ENCODE results near the gene SLC30A4. TPM values are rescaled to one million over a fixed set of nuclear protein-coding genes. Genes with fewer than 3 reads are reported as not detected.

SLC30A4 gene
- total RNA-seq, 2 donors from 2014 or later = 3.6 to 4.3 TPM

GRCh38 chr15:45435124-45435903, 87.2 kb downstream of the SLC30A4 start:
- no peak overlapping the region for H3K27ac Mint-ChIP-seq
- H3K4me3 Mint-ChIP-seq = no peak overlapping the region
- ATAC-seq (replicated peaks in 1 of 2) (no peak), DNase-seq (no peak)
- no peaks in the 10 kb centered on the region for H3K4me1 Mint-ChIP-seq (ENCODE audit: low read depth)
- H3K36me3 Mint-ChIP-seq (ENCODE audit: insufficient read depth in 2 of 2) = no peaks in the 10 kb centered on the region
- peaks cover 13% of the 10 kb centered on the region for H3K27me3 Mint-ChIP-seq (ENCODE audit: low read depth)
- no peaks in the 10 kb centered on the region for H3K9me3 Mint-ChIP-seq

DNA sequence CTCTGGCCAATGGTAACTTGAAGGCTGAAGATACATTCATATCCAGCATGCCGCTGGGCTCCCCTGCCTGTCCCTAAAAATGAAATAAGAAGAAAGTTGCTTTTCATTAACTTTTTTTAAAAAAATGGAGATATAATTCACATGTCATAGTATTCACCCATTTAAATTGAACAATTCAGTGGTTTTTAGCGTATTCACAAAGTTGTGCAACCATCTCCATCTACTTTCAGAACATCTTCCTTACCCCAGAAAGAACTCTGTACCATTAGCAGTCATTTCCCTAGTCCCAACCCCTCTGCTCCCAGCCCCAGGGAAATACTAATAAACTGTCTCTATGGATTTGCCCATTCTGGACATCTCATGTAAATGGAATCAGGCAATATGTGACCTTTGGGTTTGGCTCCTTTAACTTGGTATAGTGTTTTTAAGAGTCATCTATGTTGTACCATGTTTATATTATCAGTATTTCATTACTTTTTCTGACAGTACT, 88.4 kb downstream of the SLC30A4 start:
- DNase-seq (no peak), ATAC-seq (replicated peaks in 1 of 2) (no peak)
- H3K9me3 Mint-ChIP-seq = no peaks in the 10 kb centered on the region

DNA sequence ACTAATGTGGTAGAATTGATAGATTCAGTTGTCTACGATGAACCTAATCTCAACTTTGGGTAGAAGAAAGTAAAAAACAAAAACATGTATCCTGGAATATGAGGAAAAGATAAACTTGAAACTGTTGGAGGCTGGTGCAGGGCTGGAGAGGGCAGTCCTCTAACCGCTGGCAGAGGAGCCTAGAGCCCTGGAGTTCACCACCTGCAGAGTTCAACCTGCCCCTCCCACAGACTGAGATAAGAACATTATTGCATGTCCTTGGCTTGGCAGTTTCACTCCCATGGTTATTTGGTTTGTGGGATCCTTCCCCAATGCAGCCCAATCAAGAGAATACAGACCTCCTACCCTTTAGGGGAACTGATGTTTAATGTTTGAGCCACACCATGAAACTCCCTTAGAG, 91.0 kb downstream of the SLC30A4 start:
- Mint-ChIP-seq H3K4me3 (no peak overlapping the region), H3K27me3 (ENCODE audit: low read depth) (peaks cover 13% of the 10 kb centered on the region), H3K27ac (no peak overlapping the region), H3K36me3 (ENCODE audit: insufficient read depth in 2 of 2) (no peaks in the 10 kb centered on the region), H3K9me3 (no peaks in the 10 kb centered on the region), H3K4me1 (ENCODE audit: low read depth) (peaks cover 4% of the 10 kb centered on the region)
- DNase-seq (no peak), ATAC-seq (replicated peaks in 1 of 2) (no peak)

More for the DNA sequence above, 88.4 kb downstream of the SLC30A4 start:
- H3K27me3 Mint-ChIP-seq (ENCODE audit: low read depth) = peaks cover 13% of the 10 kb centered on the region
- H3K4me1 Mint-ChIP-seq (ENCODE audit: low read depth) = peaks cover 4% of the 10 kb centered on the region
- H3K36me3 Mint-ChIP-seq (ENCODE audit: insufficient read depth in 2 of 2) = no peaks in the 10 kb centered on the region
- H3K4me3 Mint-ChIP-seq = no peak overlapping the region
- no peak overlapping the region for H3K27ac Mint-ChIP-seq

DNA sequence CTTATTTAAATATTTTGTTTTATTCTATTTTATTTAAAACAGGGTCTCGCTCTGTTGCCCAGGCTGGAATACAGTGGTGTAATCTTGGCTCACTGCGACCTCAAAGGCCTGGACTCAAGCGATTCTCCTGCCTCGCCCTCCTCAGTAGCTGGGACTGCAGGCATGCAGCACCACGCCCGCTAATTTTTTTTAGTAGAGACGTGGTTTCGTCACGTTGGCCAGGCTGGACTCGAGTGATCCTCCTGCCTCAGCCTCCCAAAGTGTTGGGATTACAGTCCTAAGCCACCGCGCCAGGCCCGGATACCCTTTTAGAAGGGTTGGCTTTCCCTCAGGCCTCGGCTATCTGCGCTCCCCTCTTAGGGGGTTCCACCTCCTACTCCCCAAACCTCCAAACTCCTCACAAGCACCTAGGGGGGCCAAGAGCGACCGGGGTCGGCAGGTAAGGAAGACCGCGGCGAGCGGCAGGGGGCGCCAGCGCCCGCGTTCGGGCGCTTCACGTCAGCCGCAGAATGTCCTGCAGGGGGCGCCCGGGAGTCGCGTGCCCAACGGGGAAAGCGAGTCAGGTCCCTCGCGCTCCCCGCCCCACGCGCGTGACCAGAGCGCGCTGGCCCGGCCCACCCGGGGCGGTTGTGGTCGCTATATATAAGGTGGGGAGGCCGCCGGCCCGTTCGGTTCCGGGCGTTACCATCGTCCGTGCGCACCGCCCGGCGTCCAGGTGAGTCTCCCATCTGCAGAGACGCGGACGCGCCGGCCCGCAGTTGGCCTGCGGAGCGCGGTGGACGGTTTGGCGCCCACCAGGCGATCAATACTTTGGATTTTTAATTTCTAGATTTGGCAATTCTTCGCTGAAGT, 92.4 kb downstream of the SLC30A4 start:
- Mint-ChIP-seq H3K36me3 (ENCODE audit: insufficient read depth in 2 of 2) (no peaks in the 10 kb centered on the region), H3K4me3 (peak overlapping the region; percentile 63 to 68), H3K27ac (no peak overlapping the region), H3K4me1 (ENCODE audit: low read depth) (peaks cover 4% of the 10 kb centered on the region), H3K27me3 (ENCODE audit: low read depth) (peaks cover 13% of the 10 kb centered on the region), H3K9me3 (no peaks in the 10 kb centered on the region)
- ATAC-seq (replicated peaks in 1 of 2) = peak; percentile 95 to 96
- peak; percentile 86 to 94 for DNase-seq

Other genes starting within 250 kb of the SLC30A4 start
- 1 to 10 TPM; 1.2 to 3.3 TPM for gene GATM, start 144.2 kb downstream of the SLC30A4 start, total RNA-seq
- 10 to 100 TPM; 52.5 to 60.0 TPM for gene BLOC1S6, start 64.6 kb upstream of the SLC30A4 start, total RNA-seq
- 100 to 1,000 TPM; 108 to 166 TPM for gene SQOR, start 112.3 kb upstream of the SLC30A4 start, total RNA-seq